Measurements from ENCODE around the gene GLT6D1.
A peak's percentile ranks its signal among the peaks of the same experiment; 100 is the strongest.

Gene GLT6D1

GRCh38 chr9:135608294-135608998, 30.9 kb downstream of the GLT6D1 start:
- DNase-seq (ENCODE audit: low spot score): no peak

- no peak for DNase-seq (ENCODE audit: low spot score)
Measured at GRCh38 chr9:135607401-135608293, 31.7 kb downstream of the GLT6D1 start.

GRCh38 chr9:135606885-135607259, 32.5 kb downstream of the GLT6D1 start:
- DNase-seq (ENCODE audit: low spot score): no peak

- no peak for DNase-seq (ENCODE audit: low spot score)
Measured at GRCh38 chr9:135605238-135605781, 34.0 kb downstream of the GLT6D1 start.

GRCh38 chr9:135604437-135605237, 34.7 kb downstream of the GLT6D1 start:
- no peak for DNase-seq (ENCODE audit: low spot score)

- peak; percentile 52 for DNase-seq (ENCODE audit: low spot score)
Measured at GRCh38 chr9:135602789-135603481, 36.4 kb downstream of the GLT6D1 start.

- no peak for DNase-seq (ENCODE audit: low spot score)
Measured at GRCh38 chr9:135601988-135602387, 37.4 kb downstream of the GLT6D1 start.

GRCh38 chr9:135600296-135600817, 39.0 kb downstream of the GLT6D1 start:
- no peak for DNase-seq (ENCODE audit: low spot score)

GRCh38 chr9:135596211-135596610, 43.1 kb downstream of the GLT6D1 start:
- no peak for DNase-seq (ENCODE audit: low spot score)

GRCh38 chr9:135592625-135593024, 46.7 kb downstream of the GLT6D1 start:
- no peak for DNase-seq (ENCODE audit: low spot score)

GRCh38 chr9:135592331-135592590, 47.1 kb downstream of the GLT6D1 start:
- DNase-seq (ENCODE audit: low spot score): no peak

GRCh38 chr9:135591506-135592330, 47.6 kb downstream of the GLT6D1 start:
- no peak for DNase-seq (ENCODE audit: low spot score)

- no peak for DNase-seq (ENCODE audit: low spot score)
Measured at GRCh38 chr9:135590486-135591079, 48.8 kb downstream of the GLT6D1 start.

- DNase-seq (ENCODE audit: low spot score): no peak
Measured at GRCh38 chr9:135589596-135590485, 49.5 kb downstream of the GLT6D1 start.

- DNase-seq (ENCODE audit: low spot score): no peak
Measured at GRCh38 chr9:135588886-135589595, 50.3 kb downstream of the GLT6D1 start.

- DNase-seq (ENCODE audit: low spot score): no peak
Measured at GRCh38 chr9:135588371-135588770, 51.0 kb downstream of the GLT6D1 start.

- no peak for DNase-seq (ENCODE audit: low spot score)
Measured at GRCh38 chr9:135587658-135588057, 51.7 kb downstream of the GLT6D1 start.

GRCh38 chr9:135586601-135587109, 52.7 kb downstream of the GLT6D1 start:
- no peak for DNase-seq (ENCODE audit: low spot score)
